ENCODE data around the gene HIVEP3.

HIVEP3 gene

DNA sequence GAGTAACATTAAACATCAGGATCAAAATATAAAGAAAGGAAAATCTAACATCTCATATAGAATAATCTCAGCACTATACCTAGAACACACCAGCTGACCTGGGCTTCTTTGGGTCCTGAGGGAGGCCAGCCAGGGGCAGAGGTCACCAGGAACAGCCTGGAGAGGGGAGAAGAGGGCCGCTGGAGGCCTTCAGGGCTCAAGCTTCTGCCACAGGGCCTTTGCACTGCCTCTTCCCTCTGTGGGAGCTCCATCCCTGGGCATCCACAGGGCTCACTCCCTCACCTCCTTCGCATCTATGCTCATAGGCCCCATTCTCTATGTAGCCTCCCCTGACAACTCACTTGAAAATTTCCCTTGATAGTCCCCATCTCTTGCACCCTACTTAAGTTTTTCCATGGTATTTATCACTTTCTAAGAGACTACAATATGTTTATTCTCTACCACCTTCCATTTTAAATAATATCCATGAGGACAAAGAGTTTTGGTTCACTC is 73.9 kb downstream of the HIVEP3 start:
- no peak for DNase-seq

DNA sequence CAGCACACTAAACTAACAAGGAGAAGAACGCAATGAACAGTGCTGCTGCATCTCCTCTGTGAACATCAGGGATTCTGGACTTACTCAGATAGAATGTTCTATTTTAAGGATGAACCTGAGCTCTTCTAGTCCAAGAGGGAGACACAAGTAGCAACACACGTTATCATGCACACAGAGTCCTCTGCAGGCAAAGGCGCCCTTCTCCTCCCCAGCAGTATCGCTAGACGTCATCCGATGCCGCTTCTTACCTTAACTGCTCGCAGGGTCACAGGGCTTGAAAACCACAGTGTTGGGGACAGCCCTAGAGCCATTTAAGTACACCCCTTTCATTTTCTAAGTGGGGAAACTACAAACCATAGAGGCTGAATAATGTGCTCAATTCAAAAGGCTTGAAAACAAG is 74.5 kb downstream of the HIVEP3 start:
- no peak for DNase-seq

DNA sequence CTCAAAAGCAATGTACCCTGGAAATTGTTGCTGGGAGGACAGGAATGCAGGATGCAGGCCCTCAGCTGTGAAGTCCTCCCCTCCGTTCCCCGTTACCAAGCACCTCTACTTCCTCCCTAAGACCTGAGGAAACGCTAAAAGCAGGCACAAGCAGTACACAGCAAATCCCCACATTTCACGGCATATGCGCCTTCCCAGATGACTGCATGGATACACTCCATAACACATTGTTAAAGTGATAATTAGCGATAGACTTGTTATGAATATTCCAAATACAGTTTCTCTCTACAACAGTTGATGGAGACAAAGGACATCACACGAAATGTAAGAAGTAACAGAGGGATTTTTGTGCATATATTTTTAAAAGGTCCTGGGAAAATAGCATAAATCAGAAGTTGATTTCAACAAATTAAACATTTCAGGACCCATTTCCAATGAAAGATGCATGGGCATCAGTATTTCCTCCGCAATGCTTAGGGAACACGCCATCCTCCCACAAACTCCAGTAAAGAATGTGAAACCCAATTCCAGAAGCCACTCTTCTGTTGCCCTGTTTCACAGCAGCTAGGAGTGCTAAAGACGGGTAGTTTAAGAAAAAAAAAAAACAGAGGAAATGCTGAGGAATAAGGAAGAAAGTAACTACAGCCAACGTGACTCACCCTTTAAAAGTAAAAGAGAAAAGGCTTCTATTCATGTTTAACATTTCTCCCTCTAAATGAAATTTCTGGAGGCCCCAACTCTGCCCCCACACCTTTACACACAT is 75.5 kb downstream of the HIVEP3 start:
- no peak for DNase-seq

DNA sequence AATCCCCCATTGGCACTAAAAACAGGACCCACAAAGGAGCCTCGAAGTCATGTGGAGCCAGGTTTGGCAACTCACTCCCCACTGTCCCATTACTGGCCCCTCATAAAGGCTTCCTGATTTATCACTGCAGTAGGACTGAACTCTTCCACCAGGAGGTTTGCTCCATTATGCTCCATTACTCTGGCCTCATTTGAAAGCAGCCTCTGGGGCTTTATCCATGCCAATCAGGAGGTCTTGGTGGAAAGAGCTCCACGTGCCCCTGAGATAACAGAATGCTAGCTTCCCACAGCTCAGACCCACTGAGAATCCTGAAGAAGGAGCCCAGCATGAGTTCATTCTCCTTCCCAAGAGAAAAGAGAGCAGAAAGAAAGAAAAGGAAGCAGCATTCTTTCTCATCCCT is 76.4 kb downstream of the HIVEP3 start:
- DNase-seq = no peak

DNA sequence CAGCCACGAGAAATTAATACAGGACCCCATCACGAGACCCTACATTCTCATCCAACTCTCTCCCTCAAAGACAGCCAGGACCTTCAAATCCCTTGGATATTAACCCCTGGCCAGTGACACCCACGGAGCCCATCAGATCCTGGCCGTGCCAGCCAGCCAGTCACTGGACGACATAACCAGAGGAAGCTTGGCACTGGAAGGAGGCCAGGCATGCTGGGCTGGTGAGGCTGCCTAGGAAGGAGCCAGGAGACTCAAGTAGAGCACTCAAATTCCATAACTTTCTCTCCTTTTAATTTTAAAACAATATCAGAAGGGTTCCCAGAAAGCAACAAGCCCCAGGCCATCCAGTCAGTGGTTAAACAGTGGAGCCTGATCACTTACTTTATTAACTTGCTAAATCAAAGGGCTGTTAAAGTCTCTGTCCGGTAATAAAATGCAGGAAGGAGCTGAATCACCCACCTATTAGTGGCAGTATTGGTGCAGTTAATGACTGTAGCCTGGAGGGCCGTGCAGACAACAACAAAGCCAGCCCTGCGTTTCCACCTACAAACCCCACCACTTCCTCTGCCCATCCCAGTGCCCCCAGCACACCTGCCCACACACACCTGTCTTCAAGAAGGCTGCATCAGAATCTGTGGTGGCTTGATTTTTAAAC is 78.0 kb downstream of the HIVEP3 start:
- DNase-seq = no peak

DNA sequence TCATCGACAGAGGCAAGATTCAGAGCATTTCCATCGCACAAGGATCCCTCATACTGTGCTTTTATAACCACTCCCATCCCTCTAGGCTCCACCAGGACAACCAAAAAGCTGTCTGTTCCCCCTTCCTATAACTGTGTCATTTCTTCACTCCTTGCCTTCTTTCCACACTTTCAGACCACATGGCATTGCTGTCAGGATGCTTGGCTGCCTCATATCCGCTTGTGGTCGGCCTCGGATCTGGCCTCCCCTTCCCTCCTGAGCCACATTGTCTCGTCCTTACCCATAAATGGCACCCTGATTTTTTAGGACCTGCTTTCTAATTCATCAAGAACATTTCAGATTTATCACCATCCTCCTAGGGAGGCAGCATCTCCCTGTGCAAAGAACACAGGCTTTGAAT is 80.5 kb downstream of the HIVEP3 start:
- no peak for DNase-seq

DNA sequence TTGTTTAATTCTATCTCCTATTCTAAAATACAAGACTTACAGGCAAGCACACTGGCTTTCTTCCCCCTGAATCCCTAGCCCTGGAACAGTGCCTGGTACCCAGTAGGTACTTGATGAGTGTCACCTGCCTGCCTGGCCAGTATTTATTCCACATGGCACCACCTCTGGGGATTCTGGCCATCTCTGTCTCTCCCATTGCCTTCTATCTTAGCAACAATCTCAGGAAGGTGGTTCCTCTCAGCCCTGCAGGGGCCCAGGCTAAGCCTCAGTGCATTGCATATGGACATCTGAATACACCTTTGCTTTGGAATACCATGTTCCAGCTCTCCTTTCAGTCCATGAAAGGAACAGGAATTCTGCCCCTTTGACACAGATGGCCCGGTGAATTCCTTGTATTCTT is 81.0 kb downstream of the HIVEP3 start:
- no peak for DNase-seq

DNA sequence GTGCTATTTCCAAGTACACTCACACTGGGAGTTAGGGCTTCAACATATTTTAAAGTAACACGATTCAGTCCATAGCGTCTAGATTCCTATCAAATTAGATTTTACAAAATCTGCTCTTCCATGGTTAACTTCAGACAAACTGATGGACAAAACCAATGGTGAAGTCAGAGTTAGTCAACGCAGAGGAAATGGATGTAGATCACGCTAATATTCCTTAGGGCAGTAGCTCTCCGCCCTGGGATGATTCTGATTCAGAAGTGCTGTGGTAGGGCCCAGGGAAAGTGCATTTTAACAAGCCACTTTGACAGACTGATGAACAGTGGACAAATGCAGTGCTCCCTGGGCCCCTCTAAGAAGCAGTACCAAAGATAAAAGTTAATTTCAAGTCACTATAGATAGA is 83.2 kb downstream of the HIVEP3 start:
- no peak for DNase-seq

DNA sequence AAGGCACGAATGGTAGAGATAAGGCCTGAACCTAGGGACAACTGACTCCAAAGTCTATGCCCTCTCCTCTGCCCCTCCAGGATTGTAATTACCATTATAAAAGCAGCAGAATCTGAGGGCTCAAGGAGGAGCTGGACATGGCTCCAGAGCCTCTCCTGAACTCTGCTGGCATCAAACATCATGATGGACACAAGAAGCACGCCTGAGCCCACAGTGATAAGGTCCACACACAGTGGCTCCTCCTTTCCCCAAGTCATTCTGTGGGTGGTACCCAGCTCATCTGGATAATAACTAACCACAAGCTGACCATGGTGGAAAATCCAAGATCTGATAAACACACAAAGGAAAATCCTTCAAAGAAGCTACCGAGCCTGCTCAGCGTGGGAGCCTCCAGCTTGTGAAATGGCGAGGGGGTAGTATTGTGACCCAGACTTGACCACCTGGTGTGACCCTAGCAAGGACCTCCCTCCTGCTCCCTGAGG is 85.2 kb downstream of the HIVEP3 start:
- no peak for DNase-seq

DNA sequence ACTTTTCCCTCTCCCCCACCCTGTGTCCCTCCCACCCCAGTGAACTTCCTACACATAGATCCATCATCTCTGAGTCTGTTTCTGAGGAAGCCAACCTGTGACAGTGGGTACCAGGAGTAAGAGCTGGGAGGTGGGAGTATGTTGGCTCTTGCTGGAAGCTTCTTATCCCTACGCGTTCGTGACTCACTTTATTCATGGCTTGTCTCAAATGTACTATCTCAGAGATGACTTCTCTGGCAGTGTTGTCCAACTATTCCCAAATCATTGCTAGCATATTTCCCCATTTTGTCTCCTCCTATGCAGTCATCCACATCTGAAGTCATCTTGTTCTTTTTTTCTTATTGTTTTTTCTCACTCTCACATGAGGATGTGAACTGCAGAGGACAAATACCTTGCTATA is 88.0 kb downstream of the HIVEP3 start:
- DNase-seq = no peak

DNA sequence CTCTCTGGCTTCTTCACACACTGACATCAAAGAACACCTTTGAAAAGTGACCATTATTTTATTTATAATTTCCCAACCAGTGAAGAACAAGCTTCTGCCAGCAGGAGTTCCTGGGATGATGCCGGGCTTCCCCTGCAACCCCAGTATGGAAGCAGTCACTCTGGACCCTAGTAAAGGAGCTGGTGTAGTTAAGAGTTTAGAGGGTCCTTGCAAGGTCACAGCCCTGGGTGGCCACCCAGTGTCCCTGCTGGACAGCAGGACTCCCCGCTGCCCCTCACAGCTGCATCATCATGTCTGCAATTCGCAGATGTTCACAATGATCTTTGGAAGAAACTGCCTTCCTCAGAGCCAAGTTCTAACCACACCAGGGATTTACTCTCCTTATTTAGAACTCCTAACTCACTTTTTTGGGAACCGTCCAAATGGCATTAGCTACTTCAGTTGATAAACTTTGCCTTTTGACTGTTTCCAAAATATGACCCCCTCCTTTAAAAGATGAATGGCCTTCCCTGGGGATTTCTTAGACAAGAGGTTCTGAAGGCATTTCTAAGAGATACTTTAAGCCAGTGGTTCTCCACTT is 90.6 kb downstream of the HIVEP3 start:
- DNase-seq = no peak

DNA sequence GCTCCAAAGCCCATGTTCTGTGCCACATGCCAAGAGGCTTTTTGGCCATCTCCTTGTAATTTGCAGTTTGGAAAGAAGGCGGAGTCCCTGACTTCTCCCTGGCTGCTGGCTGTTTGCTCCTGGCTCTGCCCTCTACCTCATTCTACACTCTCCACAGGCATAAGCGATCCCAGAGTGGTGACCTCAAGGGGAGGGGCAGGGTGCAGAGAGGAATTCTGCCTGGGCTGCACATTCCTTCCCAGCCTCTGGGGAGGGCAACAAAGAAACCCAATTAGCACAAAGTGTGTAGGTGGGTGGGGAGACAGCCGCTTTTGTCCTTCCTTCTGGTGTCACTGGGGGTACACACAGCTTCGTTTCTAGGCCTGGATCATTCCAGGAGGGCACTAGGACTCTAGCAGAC is 95.3 kb downstream of the HIVEP3 start:
- DNase-seq = no peak

DNA sequence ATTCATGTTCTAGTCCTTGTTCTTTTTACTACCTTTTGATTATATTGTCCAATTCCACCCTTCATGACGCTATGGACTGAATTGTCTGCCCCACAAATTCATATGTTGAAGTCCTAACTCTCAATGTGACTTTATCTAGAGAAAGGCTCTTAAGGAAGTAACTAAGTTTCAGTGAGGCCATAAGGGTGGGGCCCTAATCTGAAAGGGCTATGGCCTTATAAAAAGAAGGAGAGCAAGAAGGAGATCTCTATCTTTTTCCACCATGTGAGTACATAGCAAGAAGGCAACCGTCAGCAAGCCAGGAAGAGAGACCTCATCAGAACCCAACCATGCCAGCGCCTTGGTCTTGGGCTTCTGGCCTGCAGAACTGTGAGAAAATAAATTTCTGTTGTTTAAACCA is 95.9 kb downstream of the HIVEP3 start:
- no peak for DNase-seq

DNA sequence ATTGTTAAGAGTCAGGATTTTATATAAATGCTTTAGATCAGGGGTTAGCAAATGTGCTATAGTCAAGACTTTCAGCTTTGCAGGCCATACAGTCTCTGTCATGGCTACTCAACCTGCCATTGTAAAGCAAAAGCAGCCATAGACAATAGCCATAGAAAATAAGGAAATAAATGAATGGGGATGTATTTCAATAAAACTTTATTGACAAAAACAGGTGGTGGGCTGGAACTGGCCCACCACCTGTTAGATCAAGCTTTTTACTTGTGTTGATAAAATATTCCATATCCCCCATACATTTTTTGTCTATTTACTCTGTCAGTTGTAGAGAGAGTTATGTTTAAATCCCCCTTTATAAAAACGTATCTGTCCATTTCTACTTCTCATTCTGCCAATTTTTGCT is 98.9 kb downstream of the HIVEP3 start:
- no peak for DNase-seq

DNA sequence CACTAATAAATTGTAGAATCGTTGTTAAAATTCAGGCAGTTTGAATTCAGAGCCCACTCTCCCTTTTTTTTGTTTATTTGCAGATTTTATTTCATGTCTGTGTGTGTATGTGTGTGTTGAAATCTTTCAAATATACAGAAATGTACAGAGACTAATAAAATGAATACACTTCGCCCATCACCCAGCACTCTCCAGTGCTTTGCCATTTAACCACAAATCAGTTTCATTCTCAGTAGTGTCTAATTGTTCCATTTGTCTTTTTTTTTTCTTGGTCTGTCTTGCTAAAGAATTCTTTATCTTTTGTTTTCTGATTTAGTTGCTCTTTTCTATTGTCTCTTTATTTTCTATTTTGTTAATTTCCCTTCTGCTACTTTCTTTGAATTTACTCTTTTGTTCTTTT is 99.7 kb downstream of the HIVEP3 start:
- DNase-seq = no peak

DNA sequence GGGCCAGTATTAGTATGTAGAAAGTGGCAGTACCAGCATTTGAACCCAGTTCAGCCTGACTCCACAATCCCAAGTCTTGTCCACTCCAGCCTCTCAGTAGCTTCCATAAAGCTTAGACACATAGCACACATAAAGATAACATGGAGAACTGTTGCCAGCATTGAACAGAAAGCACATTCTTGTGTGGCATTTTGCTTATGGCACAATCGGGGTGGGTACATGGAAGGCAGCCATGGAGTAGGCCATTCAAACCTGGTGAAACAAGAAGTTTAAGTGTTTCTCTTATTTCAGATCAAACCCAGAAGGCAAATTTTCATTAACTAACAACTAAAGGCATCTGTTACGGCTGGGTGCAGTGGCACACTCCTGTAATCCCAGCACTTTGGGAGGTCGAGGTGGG is 102.7 kb downstream of the HIVEP3 start:
- no peak for DNase-seq

DNA sequence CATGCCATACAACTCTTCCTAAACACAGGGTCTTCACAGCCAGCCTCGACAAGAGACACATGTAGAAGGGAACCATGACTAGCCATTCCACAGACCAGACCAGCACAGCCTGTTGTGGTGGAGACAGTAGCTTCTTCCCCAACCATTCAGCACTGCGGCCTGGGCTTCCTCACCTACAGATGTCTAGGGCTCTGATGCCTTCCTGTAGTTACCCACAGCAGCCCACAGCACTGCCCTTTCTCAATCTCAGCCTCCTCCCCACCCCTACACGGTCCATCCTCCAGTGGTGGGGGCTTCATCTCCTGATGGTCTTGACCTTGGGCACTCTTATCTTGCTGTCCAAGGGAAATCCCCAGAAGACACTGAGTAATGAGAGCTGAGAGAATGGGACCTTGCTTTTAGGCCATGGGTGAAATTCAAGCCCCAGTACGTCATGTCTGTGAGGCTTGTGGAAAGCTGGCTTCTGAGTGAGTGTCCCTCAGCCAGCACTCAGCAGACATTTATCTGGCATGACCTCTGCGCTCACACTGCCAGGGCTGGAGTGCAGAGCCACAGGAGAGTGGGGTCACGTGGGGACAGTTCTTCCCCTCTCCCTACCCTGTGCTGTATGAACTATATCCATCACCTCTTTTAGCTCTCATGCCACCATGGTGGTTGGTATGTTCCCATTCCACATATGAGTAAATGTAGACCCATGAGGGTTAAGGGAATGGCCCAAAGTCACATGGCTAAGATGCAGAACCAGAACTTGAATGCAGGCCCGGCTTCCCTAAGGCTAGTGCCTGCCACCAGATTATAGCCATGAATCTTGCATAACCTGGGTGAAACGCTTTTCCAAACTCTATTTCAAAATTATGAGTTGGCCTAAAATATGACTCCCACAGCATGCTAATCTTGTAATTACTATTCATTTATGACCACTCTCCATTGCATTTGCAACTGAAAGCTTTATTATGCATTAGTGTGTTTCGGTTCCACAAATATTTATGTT is 104.7 kb downstream of the HIVEP3 start:
- DNase-seq = no peak

DNA sequence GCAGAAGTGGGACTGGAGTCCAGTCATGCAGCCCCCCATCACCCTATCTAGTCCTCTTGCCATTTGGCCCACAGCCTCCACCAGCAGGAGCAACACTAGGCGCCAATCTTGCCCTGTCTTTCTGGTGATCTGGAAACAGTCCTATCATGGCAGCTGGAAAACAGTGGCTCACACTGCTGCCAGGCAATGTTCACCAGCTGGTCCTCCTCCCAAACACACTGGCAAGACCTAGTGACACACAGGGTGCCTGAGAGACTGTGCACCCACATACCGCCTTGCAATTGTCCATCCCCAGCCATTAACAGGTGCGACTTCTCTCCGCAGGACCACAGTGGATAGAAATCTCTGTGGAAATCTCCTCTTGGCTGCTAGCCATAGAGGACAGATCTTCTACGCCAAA is 105.5 kb downstream of the HIVEP3 start:
- DNase-seq = no peak

DNA sequence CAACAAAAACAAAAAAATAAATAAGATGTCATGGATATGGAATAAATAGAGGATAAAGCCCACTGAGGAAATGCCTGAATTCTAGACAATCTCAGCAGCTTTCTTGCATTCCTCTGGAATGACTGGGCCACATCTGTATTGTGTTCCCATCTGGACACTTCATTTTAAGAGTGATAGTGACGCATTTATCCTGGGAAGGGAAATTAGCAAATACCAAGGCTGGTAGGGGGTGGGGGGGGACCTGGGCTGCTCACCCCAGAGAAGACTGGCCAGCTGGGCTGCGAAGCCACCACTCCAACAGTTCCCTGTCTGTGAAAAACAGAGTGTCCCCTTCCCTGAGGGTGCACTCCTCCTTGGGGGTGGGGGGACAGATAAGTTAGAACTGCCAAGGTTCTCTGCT is 106.3 kb downstream of the HIVEP3 start:
- DNase-seq = no peak

DNA sequence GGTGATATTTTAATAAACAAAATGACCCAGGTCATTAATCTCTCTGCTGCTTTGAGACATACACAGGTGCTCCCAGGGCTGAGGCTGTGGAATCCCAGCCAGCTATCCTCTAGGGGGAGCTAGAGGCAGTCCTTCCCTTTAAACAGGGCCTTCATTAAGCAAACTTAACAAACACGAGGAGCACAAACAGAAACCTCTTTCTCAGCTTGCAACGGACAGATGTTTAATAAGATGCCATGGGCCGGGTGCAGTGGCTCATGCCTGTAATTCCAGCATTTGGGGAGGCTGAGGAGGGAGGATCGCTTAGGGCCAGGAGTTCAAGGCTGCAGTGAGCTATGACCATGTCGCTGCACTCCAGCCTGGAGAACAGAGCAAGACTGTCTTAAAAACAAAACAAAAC is 106.7 kb downstream of the HIVEP3 start:
- peak; percentile 19 for DNase-seq

DNA sequence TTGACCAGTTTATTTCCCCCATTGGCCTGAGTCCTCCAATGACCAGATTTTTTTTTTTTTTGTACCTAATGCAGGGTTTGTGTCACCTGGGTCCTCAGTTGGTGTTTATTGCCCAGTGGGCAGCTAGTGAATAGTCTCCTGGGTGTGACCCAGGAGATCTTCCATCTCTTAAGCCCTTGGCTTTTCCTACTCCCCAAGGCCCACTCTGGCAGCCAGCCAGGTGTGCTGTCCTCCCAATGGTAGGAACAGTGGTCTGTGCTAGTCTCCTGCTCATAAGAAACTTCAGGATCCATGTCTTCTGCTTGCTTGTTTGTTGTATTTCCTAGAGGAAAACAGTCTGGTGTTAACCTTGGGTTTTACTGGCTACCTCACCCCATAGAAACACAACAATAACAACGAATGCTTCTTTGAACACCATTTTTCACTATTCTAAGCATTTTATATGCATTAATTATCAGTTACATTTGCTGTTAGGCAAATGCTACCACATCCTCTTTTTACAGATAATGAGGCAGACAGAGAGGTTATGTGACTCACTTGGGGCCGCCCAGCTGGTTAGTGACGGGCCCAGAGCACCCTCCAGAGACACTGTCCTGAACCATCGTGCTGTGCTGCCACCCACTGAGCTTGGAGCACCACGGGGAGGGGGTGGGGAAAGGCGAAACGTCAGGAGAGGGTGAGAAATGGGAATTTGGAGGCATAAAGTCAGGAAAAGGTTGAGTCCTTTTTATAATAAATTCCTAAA is 107.5 kb downstream of the HIVEP3 start:
- DNase-seq = no peak

DNA sequence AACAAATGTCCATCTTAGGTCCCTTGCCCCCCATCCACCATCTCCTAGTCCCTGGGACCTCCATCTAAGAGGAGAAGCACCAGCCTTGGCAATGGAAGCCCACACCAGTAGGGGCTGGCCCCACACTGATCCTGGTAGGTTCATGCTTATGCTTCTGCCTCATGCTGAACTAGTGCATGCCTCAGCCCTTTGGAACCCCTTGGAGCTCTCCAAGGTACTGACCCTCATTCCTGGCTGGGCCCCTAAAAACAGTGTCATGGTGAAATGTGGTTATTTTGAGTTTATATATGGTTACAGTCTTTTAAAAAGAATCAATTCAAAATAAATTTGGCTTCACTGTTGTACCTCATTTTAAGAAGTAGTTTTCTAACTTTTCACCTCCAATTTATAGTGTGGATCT is 108.3 kb downstream of the HIVEP3 start:
- DNase-seq = no peak

All from SHP77 treated with DMSO at 0.1 percent for 48 hours (cell line).